Measurements from ENCODE around the gene PARP15. TPM values are rescaled to one million over a fixed set of nuclear protein-coding genes. Genes with fewer than 3 reads are reported as not detected.

PARP15 gene
- total RNA-seq, 1 experiment from 2014 or later, result not detected

GRCh38 chr3:122548076-122548475, 29.4 kb upstream of the PARP15 start:
- ChIA-PET POLR2A (interaction anchor here (0.5 to 0.7 kb wide), 2 partner anchors 72 to 275 kb away, joined by 3 read pairs; no protein-coding TSS in a partner anchor), CTCF (interaction anchor here (0.6 to 1.1 kb wide), 4 partner anchors 10 to 90 kb away, joined by 3 to 6 read pairs (median 4); no protein-coding TSS in a partner anchor)
- no peak overlapping the region for H3K27ac Mint-ChIP-seq (ENCODE audit: low read depth, unreplicated experiment)
- no peak overlapping the region for H3K4me3 Mint-ChIP-seq (ENCODE audit: unreplicated experiment)
- no peaks in the 10 kb centered on the region for H3K27me3 Mint-ChIP-seq (ENCODE audit: insufficient read depth, unreplicated experiment)
- no peak for TF ChIP-seq CTCF (IDR thresholded peaks at IDR 0.05; ENCODE audit: unreplicated experiment)
- H3K4me1 Mint-ChIP-seq (ENCODE audit: insufficient read depth, unreplicated experiment), result no peaks in the 10 kb centered on the region
- intact Hi-C loops (cut with micrococcal nuclease), result no loop called here
- H3K9me3 Mint-ChIP-seq (ENCODE audit: unreplicated experiment), result no peaks in the 10 kb centered on the region
- H3K36me3 Mint-ChIP-seq (ENCODE audit: insufficient read depth, unreplicated experiment), result peaks cover 33% of the 10 kb centered on the region
- no TSS peak for BruUV-seq (replicated peaks)
- DNase-seq (ENCODE audit: unreplicated experiment), result no peak

- no peaks in the 10 kb centered on the region for H3K9me3 Mint-ChIP-seq (ENCODE audit: unreplicated experiment)
- intact Hi-C loops (cut with micrococcal nuclease), result no loop called here
- H3K27ac Mint-ChIP-seq (ENCODE audit: low read depth, unreplicated experiment), result no peak overlapping the region
- ChIA-PET POLR2A (interaction anchor here (0.9 kb wide), 1 partner anchor 34 kb away, joined by 3 read pairs; the partner anchor contains the start of gene KPNA1), CTCF (interaction anchor here (0.6 to 1.2 kb wide), 8 partner anchors 9 to 131 kb away, joined by 3 to 6 read pairs (median 3); no protein-coding TSS in a partner anchor)
- DNase-seq (ENCODE audit: unreplicated experiment), result no peak
- no peak overlapping the region for H3K4me3 Mint-ChIP-seq (ENCODE audit: unreplicated experiment)
- no TSS peak for BruUV-seq (replicated peaks)
- no peaks in the 10 kb centered on the region for H3K4me1 Mint-ChIP-seq (ENCODE audit: insufficient read depth, unreplicated experiment)
- peaks cover 33% of the 10 kb centered on the region for H3K36me3 Mint-ChIP-seq (ENCODE audit: insufficient read depth, unreplicated experiment)
- H3K27me3 Mint-ChIP-seq (ENCODE audit: insufficient read depth, unreplicated experiment), result no peaks in the 10 kb centered on the region
- no peak for TF ChIP-seq CTCF (IDR thresholded peaks at IDR 0.05; ENCODE audit: unreplicated experiment)
These were observed 28.8 kb upstream of the PARP15 start for GRCh38 chr3:122548619-122549018.

DNA sequence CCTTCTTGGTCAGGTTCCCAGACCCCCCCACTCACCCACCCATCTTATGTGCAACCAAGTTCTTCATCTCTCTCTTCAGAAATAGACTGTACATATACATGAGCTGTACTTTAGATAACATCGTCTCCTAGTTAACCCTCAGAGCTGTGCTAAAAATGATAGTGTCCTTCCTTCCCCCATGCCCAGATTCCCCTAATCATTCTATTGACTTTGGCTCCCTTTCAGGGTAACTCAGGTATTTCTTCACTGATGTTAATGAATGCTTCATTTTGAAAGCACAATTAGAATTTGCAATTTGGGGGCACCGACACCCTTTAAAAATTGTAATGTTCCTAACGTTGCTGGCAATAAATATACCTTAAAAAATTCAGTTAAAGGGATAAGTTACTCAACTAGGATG, 24.3 kb upstream of the PARP15 start:
- DNase-seq (ENCODE audit: unreplicated experiment), result no peak
- POLR2A ChIA-PET, result no interaction called here
- CTCF ChIA-PET, result interaction anchor here (0.7 to 2.5 kb wide), 3 partner anchors 95 to 126 kb away, joined by 3 to 10 read pairs (median 4); no protein-coding TSS in a partner anchor
- Mint-ChIP-seq H3K4me1 (ENCODE audit: insufficient read depth, unreplicated experiment) (no peaks in the 10 kb centered on the region), H3K27me3 (ENCODE audit: insufficient read depth, unreplicated experiment) (no peaks in the 10 kb centered on the region), H3K4me3 (ENCODE audit: unreplicated experiment) (no peak overlapping the region), H3K36me3 (ENCODE audit: insufficient read depth, unreplicated experiment) (peaks cover 35% of the 10 kb centered on the region), H3K27ac (ENCODE audit: low read depth, unreplicated experiment) (no peak overlapping the region), H3K9me3 (ENCODE audit: unreplicated experiment) (no peaks in the 10 kb centered on the region)
- no TSS peak for BruUV-seq (replicated peaks)
- intact Hi-C loops (cut with micrococcal nuclease), result no loop called here
- TF ChIP-seq CTCF (IDR thresholded peaks at IDR 0.05; ENCODE audit: unreplicated experiment), result no peak

DNA sequence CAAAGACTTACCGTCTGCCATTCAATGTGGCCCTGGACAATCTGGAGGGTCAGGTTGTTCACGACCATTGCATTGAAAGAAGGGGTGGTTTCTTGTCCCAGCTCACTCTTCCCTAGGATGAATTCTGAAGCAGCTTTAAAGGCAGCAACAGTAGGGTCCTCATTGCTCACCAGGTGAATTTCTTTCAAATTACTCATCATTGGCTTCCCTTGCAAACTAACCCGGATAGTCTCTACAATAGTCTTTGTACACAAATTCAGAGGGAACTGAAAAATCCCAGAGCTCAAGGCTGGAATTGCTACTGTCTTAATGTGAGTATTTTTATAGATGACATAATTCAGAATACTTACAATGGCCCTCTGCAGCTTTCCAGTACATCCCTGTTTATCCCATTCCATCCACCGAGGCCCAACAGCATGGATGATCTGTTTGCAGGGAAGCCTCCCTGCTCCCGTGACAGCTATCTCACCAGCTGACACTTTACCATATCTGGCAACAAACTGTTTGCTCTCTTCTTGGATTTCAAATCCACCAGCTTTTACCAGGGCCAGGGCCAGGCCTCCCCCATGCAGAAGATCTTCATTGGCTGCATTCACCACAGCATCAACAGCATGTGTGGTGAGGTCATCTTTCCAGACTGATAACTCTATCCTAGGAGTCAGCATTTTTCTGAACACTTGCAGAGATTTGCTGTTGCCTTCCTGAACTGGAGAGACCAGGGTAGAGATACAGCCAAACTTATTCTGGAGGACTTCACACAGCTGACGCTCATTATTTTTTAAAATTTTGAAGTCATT, 22.0 kb upstream of the PARP15 start:
- intact Hi-C loops (cut with micrococcal nuclease), result no loop called here
- ChIA-PET POLR2A (interaction anchor here (0.8 to 1.5 kb wide), 3 partner anchors 9 to 125 kb away, joined by 3 to 5 read pairs (median 3); partner anchors contain the start of genes DTX3L, PARP14 and PARP9), CTCF (interaction anchor here (0.7 to 9.5 kb wide), 4 partner anchors 19 to 123 kb away, joined by 3 to 140 read pairs (median 4); partner anchors contain the start of gene PARP14)
- Mint-ChIP-seq H3K36me3 (ENCODE audit: insufficient read depth, unreplicated experiment) (peaks cover 27% of the 10 kb centered on the region), H3K4me3 (ENCODE audit: unreplicated experiment) (no peak overlapping the region), H3K9me3 (ENCODE audit: unreplicated experiment) (no peaks in the 10 kb centered on the region), H3K27ac (ENCODE audit: low read depth, unreplicated experiment) (no peak overlapping the region), H3K27me3 (ENCODE audit: insufficient read depth, unreplicated experiment) (no peaks in the 10 kb centered on the region), H3K4me1 (ENCODE audit: insufficient read depth, unreplicated experiment) (no peaks in the 10 kb centered on the region)
- TF ChIP-seq CTCF (IDR thresholded peaks at IDR 0.05; ENCODE audit: unreplicated experiment), result no peak
- TSS peak; percentile 28 for BruUV-seq (replicated peaks)
- DNase-seq (ENCODE audit: unreplicated experiment), result no peak
